Keratinocyte (primary cell): Measurements from ENCODE around the gene SAMD14. TPM values are rescaled to one million over a fixed set of nuclear protein-coding genes. Genes with fewer than 3 reads are reported as not detected.

Experiments used
- DNase-seq: peaks from one replicate; pipeline ENCODE4 v3.0.0-alpha.2; 2011; ENCODE audit warnings: low read depth, missing footprints, low spot score
- FAIRE-seq: peaks from 2 replicates; lab custom pipeline; 2011; peaks lifted over from hg19 to GRCh38; lab: Jason Lieb, UNC
- H2AFZ ChIP-seq: 2 replicates; pipeline ENCODE4 v1.6.0; 2012; ENCODE audit warnings: low read length, control low read depth, inconsistent platforms; ENCODE audit not compliant: control insufficient read depth
- H3K27ac ChIP-seq: 2 replicates; pipeline ENCODE4 v1.5.1; 2011; ENCODE audit warnings: low read length; ENCODE audit not compliant: control insufficient read depth, insufficient read depth
- H3K27me3 ChIP-seq: 3 replicates; pipeline ENCODE4 v1.6.0; 2011; ENCODE audit warnings: low read length; ENCODE audit not compliant: control insufficient read depth, insufficient read depth; ENCODE audit errors: extremely low read depth
- H3K36me3 ChIP-seq, 2 experiments: 2 replicates in 1 of 2; 3 replicates in 1 of 2; pipeline ENCODE4 v1.5.1; 2011; ENCODE audit warnings: low read length in 2 of 2, mild to moderate bottlenecking in 1 of 2; ENCODE audit not compliant: control insufficient read depth in 2 of 2, insufficient read depth in 2 of 2; ENCODE audit errors: extremely low read depth in 1 of 2
- H3K4me1 ChIP-seq: 3 replicates; pipeline ENCODE4 v1.5.1; 2011; ENCODE audit warnings: low read length; ENCODE audit not compliant: control insufficient read depth, insufficient read depth; ENCODE audit errors: extremely low read depth
- H3K4me2 ChIP-seq: 3 replicates; pipeline ENCODE4 v1.6.0; 2011; ENCODE audit warnings: low read depth, low read length; ENCODE audit not compliant: control insufficient read depth, insufficient read depth; ENCODE audit errors: extremely low read depth
- H3K4me3 ChIP-seq, 3 experiments: fragments of 200-600 bp in 1 of 3; sonication (generic) in 1 of 3; 2 replicates in 2 of 3; 3 replicates in 1 of 3; pipeline ENCODE4 v1.5.1; 2011 to 2016; ENCODE audit warnings: low read length in 3 of 3, mild to moderate bottlenecking in 3 of 3, control low read depth in 2 of 3, inconsistent platforms in 1 of 3, low read depth in 1 of 3, mixed read lengths in 1 of 3, mixed run types in 1 of 3, moderate library complexity in 1 of 3; ENCODE audit not compliant: control insufficient read depth in 2 of 3, insufficient read depth in 2 of 3; ENCODE audit errors: extremely low read depth in 1 of 3
- H3K79me2 ChIP-seq: 2 replicates; pipeline ENCODE4 v1.6.0; 2012; ENCODE audit warnings: low read length; ENCODE audit not compliant: control insufficient read depth, insufficient read depth
- H3K9ac ChIP-seq: 3 replicates; pipeline ENCODE4 v1.6.0; 2011; ENCODE audit warnings: low read length; ENCODE audit not compliant: control insufficient read depth, insufficient read depth; ENCODE audit errors: extremely low read depth
- H3K9me1 ChIP-seq: 3 replicates; pipeline ENCODE4 v1.6.0; 2011; ENCODE audit warnings: low read length; ENCODE audit not compliant: control insufficient read depth, insufficient read depth; ENCODE audit errors: extremely low read depth
- H3K9me3 ChIP-seq: 2 replicates; pipeline ENCODE4 v1.5.1; 2012; ENCODE audit warnings: low read depth, low read length; ENCODE audit not compliant: control insufficient read depth
- H4K20me1 ChIP-seq: 3 replicates; pipeline ENCODE4 v1.6.0; 2011; ENCODE audit warnings: low read length; ENCODE audit not compliant: control insufficient read depth, insufficient read depth; ENCODE audit errors: extremely low read depth
- EZH2 ChIP-seq: IDR thresholded peaks from one replicate; pipeline ENCODE4 v1.6.1; 2012; ENCODE audit warnings: inconsistent platforms, mild to moderate bottlenecking, low read length, moderate library complexity
- dilution Hi-C: fragments of 300-500 bp; cut with MboI; formaldehyde crosslinking; loops from one replicate; pipeline ENCODE4 v1.7.0; 2020; ENCODE audit warnings: low sequenced_read_pairs; ENCODE audit not compliant: extremely low pct_ligation_motif_present
- polyA plus RNA-seq, 5 experiments: library from polyadenylated mRNA; depleted of rRNA in 3 of 5; stranded (reverse) in 3 of 5; stranded (forward) in 1 of 5; unstranded in 1 of 5; fragments of >200 nt; gene quantifications; 1 replicate in 1 of 5; 2 replicates in 3 of 5; 3 replicates in 1 of 5; pipeline versions ENCODE4 v1.2.1 to v1.2.3, GENCODE V29; 2011 to 2012; ENCODE audit warnings: missing spikeins in 2 of 5, low read depth in 1 of 5, low replicate concordance in 1 of 5
- TF ChIP-seq, protein P1 (sequence below), 3 experiments: IDR thresholded peaks in 1 of 3; conservative IDR thresholded peaks in 1 of 3; optimal IDR thresholded peaks in 1 of 3; 2 replicates in 2 of 3; 3 replicates in 1 of 3; pipeline versions ENCODE3 to v1.5.1; 2011; ENCODE audit warnings: low read length in 3 of 3, mild to moderate bottlenecking in 3 of 3, moderate library complexity in 2 of 3, control low read depth in 1 of 3, inconsistent platforms in 1 of 3; ENCODE audit not compliant: insufficient read depth in 2 of 3; ENCODE audit errors: extremely low read depth in 1 of 3

The SAMD14 gene
- polyA plus RNA-seq, 1 donor (not counting 4 experiments of a cell fraction or from before 2014, with no cell fraction given): not detected

DNA sequence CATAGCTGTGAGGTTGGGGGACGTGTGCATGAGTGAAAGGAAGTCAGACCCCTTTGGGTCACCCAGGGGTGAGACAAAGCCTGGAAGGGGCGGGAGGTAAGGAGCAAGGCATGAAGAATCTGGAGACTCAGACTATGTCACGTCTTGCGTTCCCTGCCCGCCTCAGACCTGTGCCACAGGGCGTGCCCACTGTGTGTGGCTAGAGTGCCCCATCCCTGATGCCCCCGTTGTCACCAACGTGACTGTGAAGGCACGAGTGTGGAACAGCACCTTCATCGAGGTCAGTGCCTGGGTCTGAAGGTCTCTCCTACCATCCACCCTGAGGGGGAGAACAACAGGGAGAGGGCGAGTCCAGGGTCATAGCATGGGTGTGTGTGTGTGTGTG, 49.9 kb downstream of the SAMD14 start:
- Histone ChIP-seq H3K9me1 (no peaks in the 10 kb centered on the region), H3K4me2 (no peak overlapping the region), H3K27me3 (no peaks in the 10 kb centered on the region), H3K79me2 (peaks cover 45% of the 10 kb centered on the region), H3K9ac (no peak overlapping the region), H4K20me1 (peaks cover 63% of the 10 kb centered on the region), H3K36me3 (peaks cover 67 to 68% of the 10 kb centered on the region in 2 experiments), H3K4me1 (no peaks in the 10 kb centered on the region), H3K4me3 (no peak overlapping the region), H2AFZ (no peak overlapping the region), H3K27ac (no peak overlapping the region), H3K9me3 (no peaks in the 10 kb centered on the region)
- DNase-seq: no peak
- dilution Hi-C loops: no loop called here
- no peak for TF ChIP-seq EZH2
- TF ChIP-seq, protein P1, sequence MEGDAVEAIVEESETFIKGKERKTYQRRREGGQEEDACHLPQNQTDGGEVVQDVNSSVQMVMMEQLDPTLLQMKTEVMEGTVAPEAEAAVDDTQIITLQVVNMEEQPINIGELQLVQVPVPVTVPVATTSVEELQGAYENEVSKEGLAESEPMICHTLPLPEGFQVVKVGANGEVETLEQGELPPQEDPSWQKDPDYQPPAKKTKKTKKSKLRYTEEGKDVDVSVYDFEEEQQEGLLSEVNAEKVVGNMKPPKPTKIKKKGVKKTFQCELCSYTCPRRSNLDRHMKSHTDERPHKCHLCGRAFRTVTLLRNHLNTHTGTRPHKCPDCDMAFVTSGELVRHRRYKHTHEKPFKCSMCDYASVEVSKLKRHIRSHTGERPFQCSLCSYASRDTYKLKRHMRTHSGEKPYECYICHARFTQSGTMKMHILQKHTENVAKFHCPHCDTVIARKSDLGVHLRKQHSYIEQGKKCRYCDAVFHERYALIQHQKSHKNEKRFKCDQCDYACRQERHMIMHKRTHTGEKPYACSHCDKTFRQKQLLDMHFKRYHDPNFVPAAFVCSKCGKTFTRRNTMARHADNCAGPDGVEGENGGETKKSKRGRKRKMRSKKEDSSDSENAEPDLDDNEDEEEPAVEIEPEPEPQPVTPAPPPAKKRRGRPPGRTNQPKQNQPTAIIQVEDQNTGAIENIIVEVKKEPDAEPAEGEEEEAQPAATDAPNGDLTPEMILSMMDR (optimal IDR thresholded peaks at IDR 0.05 in 1 of 3, IDR thresholded peaks at IDR 0.05 in 1 of 3, conservative IDR thresholded peaks at IDR 0.05 in 1 of 3; ENCODE audit: extremely low read depth in 1 of 3, insufficient read depth in 2 of 3, low read length in 3 of 3): no peak
- FAIRE-seq: no peak

DNA sequence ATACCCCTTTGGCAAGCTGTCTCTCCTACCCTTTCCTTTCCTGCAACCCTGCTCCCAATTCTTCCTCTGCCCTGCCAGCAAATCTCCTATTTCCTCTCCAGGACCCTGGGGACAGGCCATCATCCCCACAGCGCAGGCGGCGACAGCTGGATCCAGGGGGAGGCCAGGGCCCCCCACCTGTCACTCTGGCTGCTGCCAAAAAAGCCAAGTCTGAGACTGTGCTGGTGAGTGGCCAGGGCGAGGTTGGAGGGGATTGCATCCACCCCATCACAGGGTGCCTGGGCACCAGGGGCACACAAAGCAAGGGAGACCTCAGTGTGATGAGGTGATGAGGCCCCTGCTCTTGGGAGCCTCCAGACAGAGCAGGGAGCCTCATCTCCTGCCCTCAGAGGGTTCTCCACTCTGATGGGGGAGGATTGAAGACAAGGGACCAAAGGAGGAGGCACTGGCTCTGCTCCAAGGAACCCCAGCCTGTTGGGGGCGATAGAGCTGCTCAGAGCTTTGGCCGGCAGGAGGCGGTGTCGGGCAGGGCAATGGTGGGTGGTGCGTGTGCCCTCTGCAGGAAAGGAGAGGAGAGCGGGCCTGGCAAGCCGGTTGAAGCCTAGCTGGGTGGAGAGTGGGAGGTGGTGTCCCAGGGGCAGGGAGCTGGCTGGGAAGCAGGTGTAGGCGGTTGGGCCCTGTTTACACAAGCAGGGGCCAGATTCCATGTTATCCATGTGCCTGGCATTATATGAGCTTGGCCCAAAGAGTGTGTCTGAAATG, 50.4 kb downstream of the SAMD14 start:
- H3K79me2 ChIP-seq: peaks cover 48% of the 10 kb centered on the region
- no peaks in the 10 kb centered on the region for H3K9me3 ChIP-seq
- no peaks in the 10 kb centered on the region for H3K4me1 ChIP-seq
- dilution Hi-C loops: no loop called here
- no peak overlapping the region for H3K27ac ChIP-seq
- H3K36me3 ChIP-seq: peaks cover 71% of the 10 kb centered on the region in 2 experiments
- H3K4me3 ChIP-seq: no peak overlapping the region
- H4K20me1 ChIP-seq: peaks cover 65% of the 10 kb centered on the region
- TF ChIP-seq, protein P1 (optimal IDR thresholded peaks at IDR 0.05 in 1 of 3, IDR thresholded peaks at IDR 0.05 in 1 of 3, conservative IDR thresholded peaks at IDR 0.05 in 1 of 3; ENCODE audit: extremely low read depth in 1 of 3, insufficient read depth in 2 of 3, low read length in 3 of 3): peak; percentile 98 to 100 (median 100)
- TF ChIP-seq EZH2: no peak
- FAIRE-seq (no peak), DNase-seq (no peak)
- H3K9me1 ChIP-seq: peaks cover 3% of the 10 kb centered on the region
- no peak overlapping the region for H3K4me2 ChIP-seq
- no peak overlapping the region for H2AFZ ChIP-seq
- H3K9ac ChIP-seq: no peak overlapping the region
- H3K27me3 ChIP-seq: no peaks in the 10 kb centered on the region
